Stomach smooth muscle (tissue), 2 donors: Measurements from ENCODE around the gene MRTFA.
"Not testable (repeated sequence)": the region's sequence is repeated elsewhere in the genome, so short reads cannot be mapped to it uniquely, and the experiment has no call there.

Experiments
- H3K27ac ChIP-seq: one replicate; pipeline ENCODE4 v1.7.0; 2013; ENCODE audit warnings: mild to moderate bottlenecking, low read length, inconsistent platforms
- H3K27me3 ChIP-seq, 2 donors: one replicate each; pipeline ENCODE4 v1.7.0; 2013; ENCODE audit warnings: low read length in 2 of 2; ENCODE audit not compliant: insufficient read depth in 2 of 2, control insufficient read depth in 1 of 2
- H3K36me3 ChIP-seq, 2 donors: one replicate each; pipeline ENCODE4 v1.7.0; 2013; ENCODE audit warnings: low read length in 2 of 2; ENCODE audit not compliant: control insufficient read depth in 2 of 2, insufficient read depth in 2 of 2
- H3K4me1 ChIP-seq: one replicate; pipeline ENCODE4 v1.7.0; 2013; ENCODE audit warnings: low read length; ENCODE audit not compliant: control insufficient read depth, insufficient read depth
- H3K4me3 ChIP-seq, 2 donors: one replicate each; pipeline ENCODE4 v1.7.0; 2013; ENCODE audit warnings: low read length in 2 of 2
- H3K9ac ChIP-seq, 2 donors: one replicate each; pipeline ENCODE4 v1.7.0; 2013; ENCODE audit warnings: low read length in 2 of 2, mild to moderate bottlenecking in 1 of 2
- H3K9me3 ChIP-seq, 2 donors: one replicate each; pipeline ENCODE4 v1.7.0; 2013; ENCODE audit warnings: low read length in 2 of 2; ENCODE audit not compliant: control insufficient read depth in 2 of 2
- donor health status: healthy.
- donor health status: Pancreatic carcinoma.

Gene MRTFA

DNA sequence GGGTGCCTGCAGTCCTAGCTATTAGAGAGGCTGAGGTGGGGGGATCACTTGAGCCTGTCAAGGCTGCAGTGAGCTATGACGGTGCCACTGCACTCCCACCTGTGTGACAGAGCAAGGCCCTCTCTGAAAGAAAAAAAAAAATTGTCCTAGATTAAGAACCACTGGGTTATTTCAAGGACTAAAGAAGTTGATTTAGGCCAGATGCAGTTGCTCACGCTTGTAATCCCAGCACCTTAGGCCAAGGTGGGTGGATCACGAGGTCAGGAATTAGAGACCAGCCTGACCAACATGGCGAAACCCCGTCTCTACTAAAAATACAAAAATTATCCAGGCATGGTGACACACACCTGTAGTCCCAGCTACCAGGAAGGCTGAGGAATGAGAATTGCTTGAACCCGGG is 129.0 kb downstream of the MRTFA start:
- no peak overlapping the region for H3K4me3 ChIP-seq
- no peaks in the 10 kb centered on the region for H3K9me3 ChIP-seq
- no peak overlapping the region for H3K27ac ChIP-seq
- H3K9ac ChIP-seq = no peak overlapping the region
- no peaks in the 10 kb centered on the region for H3K36me3 ChIP-seq
- no peaks in the 10 kb centered on the region for H3K27me3 ChIP-seq
- peaks cover 23% of the 10 kb centered on the region for H3K4me1 ChIP-seq

GRCh38 chr22:40506762-40507161 is 129.8 kb downstream of the MRTFA start:
- H3K4me3 ChIP-seq = no peak overlapping the region
- H3K9me3 ChIP-seq = no peaks in the 10 kb centered on the region
- no peaks in the 10 kb centered on the region for H3K36me3 ChIP-seq
- no peaks in the 10 kb centered on the region for H3K27me3 ChIP-seq
- no peak overlapping the region for H3K27ac ChIP-seq
- no peak overlapping the region for H3K9ac ChIP-seq
- H3K4me1 ChIP-seq = peaks cover 17% of the 10 kb centered on the region

- peaks cover 8% of the 10 kb centered on the region for H3K4me1 ChIP-seq
- H3K27ac ChIP-seq = no peak overlapping the region
These were observed 132.0 kb downstream of the MRTFA start for GRCh38 chr22:40504285-40505249.

DNA sequence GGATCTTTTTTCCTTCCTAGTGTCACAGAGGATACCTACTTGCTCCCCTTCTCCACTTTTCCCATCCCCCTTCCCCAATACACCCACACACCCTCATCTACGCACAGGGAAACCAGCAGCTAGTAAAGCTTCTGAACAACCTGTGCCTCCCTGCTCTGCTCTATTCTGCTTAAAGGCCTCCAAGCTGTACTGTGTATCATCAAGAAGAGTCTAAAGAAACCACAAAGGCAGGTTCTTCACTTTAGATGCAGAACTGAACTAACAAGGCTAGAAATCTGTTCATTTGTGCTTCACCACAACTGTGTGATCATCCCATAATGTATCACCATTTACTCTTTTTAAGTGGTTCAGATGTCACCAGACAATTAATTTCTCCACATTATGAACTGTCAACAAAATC is 133.6 kb downstream of the MRTFA start:
- H3K27me3 ChIP-seq = no peaks in the 10 kb centered on the region
- no peaks in the 10 kb centered on the region for H3K9me3 ChIP-seq
- peaks cover 3% of the 10 kb centered on the region for H3K4me1 ChIP-seq

More at GRCh38 chr22:40504285-40505249, 132.0 kb downstream of the MRTFA start:
- no peak overlapping the region for H3K4me3 ChIP-seq
- H3K9ac ChIP-seq = no peak overlapping the region
- H3K36me3 ChIP-seq = no peaks in the 10 kb centered on the region
- H3K27me3 ChIP-seq = no peaks in the 10 kb centered on the region
- H3K9me3 ChIP-seq = no peaks in the 10 kb centered on the region

DNA sequence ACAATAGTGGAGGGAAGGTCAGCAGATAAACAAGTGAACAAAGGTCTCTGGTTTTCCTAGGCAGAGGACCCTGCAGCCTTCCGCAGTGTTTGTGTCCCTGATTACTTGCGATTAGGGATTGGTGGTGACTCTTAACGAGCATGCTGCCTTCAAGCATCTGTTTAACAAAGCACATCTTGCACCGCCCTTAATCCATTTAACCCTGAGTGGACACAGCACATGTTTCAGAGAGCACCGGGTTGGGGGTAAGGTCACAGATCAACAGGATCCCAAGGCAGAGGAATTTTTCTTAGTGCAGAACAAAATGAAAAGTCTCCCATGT is 136.1 kb downstream of the MRTFA start:
- not testable (repeated sequence) for H3K27ac ChIP-seq, H3K4me1 ChIP-seq, H3K4me3 ChIP-seq, H3K36me3 ChIP-seq, H3K9ac ChIP-seq, H3K27me3 ChIP-seq, H3K9me3 ChIP-seq

More for the DNA sequence above, 133.6 kb downstream of the MRTFA start:
- Histone ChIP-seq H3K9ac (no peak overlapping the region), H3K4me3 (no peak overlapping the region), H3K27ac (no peak overlapping the region), H3K36me3 (no peaks in the 10 kb centered on the region)

GRCh38 chr22:40499209-40499623 is 137.3 kb downstream of the MRTFA start:
- Histone ChIP-seq H3K36me3 (no peaks in the 10 kb centered on the region), H3K9ac (no peak overlapping the region), H3K27me3 (no peaks in the 10 kb centered on the region), H3K4me3 (no peak overlapping the region), H3K27ac (no peak overlapping the region), H3K4me1 (peaks cover 3% of the 10 kb centered on the region), H3K9me3 (no peaks in the 10 kb centered on the region)

DNA sequence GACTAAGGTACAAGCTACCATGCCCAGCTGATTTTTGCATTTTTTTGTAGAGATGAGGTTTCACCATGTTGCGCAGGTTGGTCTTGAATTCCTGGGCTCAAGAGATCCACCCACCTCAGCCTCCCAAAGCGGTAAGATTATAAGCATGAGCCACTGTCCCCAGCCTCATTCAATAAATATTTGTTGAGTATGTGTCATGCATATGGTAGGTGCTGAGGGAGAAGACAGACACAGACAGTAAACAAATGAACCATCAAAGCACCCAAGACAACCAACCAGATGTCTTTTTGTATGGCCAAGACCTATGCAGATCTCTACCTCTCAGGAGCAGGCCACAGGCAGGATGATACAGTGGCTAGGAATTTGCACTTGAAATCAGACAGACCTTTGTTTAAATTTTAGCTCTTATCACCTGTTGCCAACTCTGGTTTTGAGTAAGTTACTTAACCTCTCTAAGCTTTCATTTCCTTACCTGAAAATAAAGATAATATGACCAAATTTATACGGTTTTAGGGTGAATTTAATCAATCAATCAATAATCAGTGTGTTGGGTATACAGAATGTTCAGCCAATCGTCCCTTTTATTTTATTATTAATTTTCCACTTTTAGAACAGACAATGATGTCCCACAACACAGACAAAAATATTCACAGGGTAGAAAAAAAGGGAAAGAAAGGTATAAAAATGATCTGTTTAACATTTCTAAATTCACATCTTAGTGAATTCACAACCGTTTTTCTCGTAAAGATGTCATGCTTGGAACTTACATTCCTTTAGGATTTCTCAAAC is 137.9 kb downstream of the MRTFA start:
- no peaks in the 10 kb centered on the region for H3K9me3 ChIP-seq
- no peaks in the 10 kb centered on the region for H3K27me3 ChIP-seq
- H3K4me1 ChIP-seq = peaks cover 3% of the 10 kb centered on the region
- no peaks in the 10 kb centered on the region for H3K36me3 ChIP-seq
- no peak overlapping the region for H3K27ac ChIP-seq
- H3K9ac ChIP-seq = no peak overlapping the region
- H3K4me3 ChIP-seq = no peak overlapping the region

DNA sequence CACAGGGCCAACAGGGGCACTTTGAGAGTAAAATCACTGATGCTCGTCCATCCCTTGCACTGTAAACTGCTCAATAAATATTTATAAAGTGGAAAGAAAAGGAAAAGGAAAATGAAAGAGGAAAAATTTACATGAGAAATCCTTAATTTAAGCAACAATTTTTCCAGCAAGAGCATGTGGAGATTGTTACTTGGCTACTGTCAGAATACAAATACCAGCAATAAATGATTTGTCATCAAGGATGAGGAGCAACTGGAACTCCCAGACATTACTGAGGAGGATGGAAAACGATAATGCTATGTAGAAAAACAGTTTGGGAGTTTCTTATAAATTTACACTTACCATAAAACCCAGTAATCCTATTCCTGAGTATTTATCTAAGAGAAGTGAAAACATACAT is 143.1 kb downstream of the MRTFA start:
- H3K27ac ChIP-seq = no peak overlapping the region
- H3K4me1 ChIP-seq = peaks cover 10% of the 10 kb centered on the region
- no peaks in the 10 kb centered on the region for H3K36me3 ChIP-seq
- H3K9me3 ChIP-seq = no peaks in the 10 kb centered on the region
- H3K4me3 ChIP-seq = no peak overlapping the region
- H3K27me3 ChIP-seq = no peaks in the 10 kb centered on the region
- no peak overlapping the region for H3K9ac ChIP-seq

DNA sequence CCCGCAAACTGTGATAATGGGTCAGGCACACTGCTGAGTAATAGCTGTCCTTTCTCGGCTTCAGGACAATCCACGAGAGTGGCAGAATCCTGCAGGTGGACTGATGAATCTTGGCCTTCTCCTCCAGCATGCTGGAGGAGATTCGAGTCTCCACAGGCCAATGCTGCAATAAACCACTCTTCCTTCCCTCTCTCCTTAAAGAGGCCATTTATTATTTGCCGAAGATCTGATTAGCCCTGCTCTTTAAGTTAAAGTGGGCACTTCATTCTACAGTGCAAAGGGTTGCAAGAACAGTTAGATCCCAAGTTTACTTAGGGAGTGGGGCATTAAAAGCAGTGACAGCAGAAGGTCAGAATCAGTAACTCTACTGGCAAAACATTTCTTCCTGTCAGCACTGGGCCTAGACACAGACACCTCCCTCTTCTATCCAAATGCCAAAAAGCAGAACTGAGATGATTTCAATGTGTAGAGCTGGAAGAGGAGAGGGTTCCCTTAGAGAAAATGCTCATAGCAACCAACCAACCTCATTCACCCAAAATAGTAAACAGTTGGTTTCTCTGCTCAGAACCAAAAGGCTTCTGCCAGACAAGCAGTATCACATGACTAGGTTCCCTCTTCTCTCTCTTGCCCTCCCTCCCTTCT is 144.4 kb downstream of the MRTFA start:
- Histone ChIP-seq H3K36me3 (no peaks in the 10 kb centered on the region), H3K4me1 (peaks cover 8% of the 10 kb centered on the region), H3K4me3 (peak overlapping the region in 1 of 2 donors; percentile 31), H3K27ac (peak overlapping the region; percentile 25), H3K27me3 (no peaks in the 10 kb centered on the region), H3K9me3 (no peaks in the 10 kb centered on the region), H3K9ac (no peak overlapping the region)

- Histone ChIP-seq H3K9ac (no peak overlapping the region), H3K27ac (no peak overlapping the region), H3K4me1 (peaks cover 14% of the 10 kb centered on the region), H3K4me3 (no peak overlapping the region), H3K9me3 (no peaks in the 10 kb centered on the region), H3K27me3 (no peaks in the 10 kb centered on the region), H3K36me3 (peaks cover 0 to 2% of the 10 kb centered on the region in 2 donors)
These were observed 148.8 kb downstream of the MRTFA start for GRCh38 chr22:40487663-40488249.
